Measurements from ENCODE around the gene CRYZL1. TPM values are rescaled to one million over a fixed set of nuclear protein-coding genes. Genes with fewer than 3 reads are reported as not detected.

The CRYZL1 gene
- total RNA-seq, 1 experiment from 2014 or later, result 24.8 TPM

GRCh38 chr21:33546086-33546485, 95.5 kb downstream of the CRYZL1 start:
- no peak for TF ChIP-seq CTCF (IDR thresholded peaks at IDR 0.05)
- TF ChIP-seq REST (IDR thresholded peaks at IDR 0.05; ENCODE audit: insufficient read depth in 1 of 2, low read depth in 2 of 2, low read length in 1 of 2), result no peak
- no peak for TF ChIP-seq TCF7L2 (IDR thresholded peaks at IDR 0.05; ENCODE audit: low read depth, low read length)
- TF ChIP-seq SIN3A (IDR thresholded peaks at IDR 0.05; ENCODE audit: borderline replicate concordance, insufficient read depth, low read depth, low read length), result no peak
- no peak for TF ChIP-seq POLR2AphosphoS5 (IDR thresholded peaks at IDR 0.05; ENCODE audit: low read depth, low read length)
- H3K4me3 ChIP-seq (ENCODE audit: low read depth in 2 of 2, low read length in 2 of 2), result peak overlapping the region in 1 of 2 experiments; percentile 96; a peak in 1 of 4 replicates
- ATAC-seq, result no peak
- DNase-seq (ENCODE audit: low read depth, low spot score), result no peak
- no peaks in the 10 kb centered on the region for H3K9me3 ChIP-seq (ENCODE audit: control insufficient read depth, insufficient read depth, low read depth, low read length)
- intact Hi-C loops (cut with micrococcal nuclease; ENCODE audit: unreplicated experiment), result no loop called here
- BruUV-seq (replicated peaks), result no TSS peak
- ChIA-PET POLR2A (no interaction called here), CTCF (no interaction called here)
- H3K4me1 ChIP-seq (ENCODE audit: control insufficient read depth, insufficient read depth, low read length), result no peaks in the 10 kb centered on the region; the same call in 1 of the 2 replicates
- no peaks in the 10 kb centered on the region for H3K27me3 ChIP-seq (ENCODE audit: control insufficient read depth, insufficient read depth, low read length)
- H3K36me3 ChIP-seq (ENCODE audit: control insufficient read depth, insufficient read depth, low read length), result peaks cover 31% of the 10 kb centered on the region
- H3K27ac ChIP-seq (ENCODE audit: low read length), result no peak overlapping the region
- in situ Hi-C loops (cut with HindIII; ENCODE audit: low pct_unique_long_range_greater_than_20kb, low sequenced_read_pairs), result no loop called here

GRCh38 chr21:33544451-33545195, 96.9 kb downstream of the CRYZL1 start:
- in situ Hi-C loops (cut with HindIII; ENCODE audit: low pct_unique_long_range_greater_than_20kb, low sequenced_read_pairs) (no loop called here), intact Hi-C loops (cut with micrococcal nuclease; ENCODE audit: unreplicated experiment) (no loop called here)
- no peak for TF ChIP-seq REST (IDR thresholded peaks at IDR 0.05; ENCODE audit: insufficient read depth in 1 of 2, low read depth in 2 of 2, low read length in 1 of 2)
- TF ChIP-seq POLR2AphosphoS5 (IDR thresholded peaks at IDR 0.05; ENCODE audit: low read depth, low read length), result no peak
- TF ChIP-seq TCF7L2 (IDR thresholded peaks at IDR 0.05; ENCODE audit: low read depth, low read length), result no peak
- Histone ChIP-seq H3K4me3 (ENCODE audit: low read depth in 2 of 2, low read length in 2 of 2) (peak overlapping the region; percentile 69 to 96), H3K27ac (ENCODE audit: low read length) (peak overlapping the region; percentile 98), H3K4me1 (ENCODE audit: control insufficient read depth, insufficient read depth, low read length) (peaks cover 10% of the 10 kb centered on the region), H3K9me3 (ENCODE audit: control insufficient read depth, insufficient read depth, low read depth, low read length) (no peaks in the 10 kb centered on the region), H3K27me3 (ENCODE audit: control insufficient read depth, insufficient read depth, low read length) (no peaks in the 10 kb centered on the region), H3K36me3 (ENCODE audit: control insufficient read depth, insufficient read depth, low read length) (peaks cover 32% of the 10 kb centered on the region)
- DNase-seq (ENCODE audit: low read depth, low spot score), result no peak
- BruUV-seq (replicated peaks), result no TSS peak
- ChIA-PET CTCF (no interaction called here), POLR2A (interaction anchor here (0.6 kb wide), 1 partner anchor 978 kb away, joined by 5 read pairs; no protein-coding TSS in a partner anchor)
- no peak for ATAC-seq
